IMR-90 (cell line): ENCODE results near the gene PLD5.

Experiments
- BHLHE40 ChIP-seq: fragments of 150-350 bp; IDR thresholded peaks from 2 replicates; pipeline ENCODE4 v1.6.1; 2016; ENCODE audit warnings: mild to moderate bottlenecking, low read depth, low read length
- CEBPB ChIP-seq: IDR thresholded peaks from 2 replicates; pipeline ENCODE4 v1.6.1; 2012; ENCODE audit warnings: low read depth, low read length, improper control_type of control experiment
- CTCF ChIP-seq: conservative IDR thresholded peaks from 2 replicates; pipeline ENCODE4 v1.5.1; 2012; ENCODE audit warnings: mild to moderate bottlenecking, low read depth, low read length, improper control_type of control experiment
- ELK1 ChIP-seq: fragments of 150-350 bp; IDR thresholded peaks from 2 replicates; pipeline ENCODE4 v1.6.1; 2016; ENCODE audit warnings: low read depth, mild to moderate bottlenecking, low read length, moderate library complexity, borderline replicate concordance
- FOS ChIP-seq: fragments of 150-350 bp; IDR thresholded peaks from 2 replicates; pipeline ENCODE4 v1.6.1; 2016; ENCODE audit warnings: low read depth, low read length
- MAZ ChIP-seq: IDR thresholded peaks from 2 replicates; pipeline ENCODE4 v1.6.1; 2012; ENCODE audit warnings: low read depth, mild to moderate bottlenecking, low read length, improper control_type of control experiment, moderate library complexity, borderline replicate concordance
- POLR2A ChIP-seq: IDR thresholded peaks from 2 replicates; pipeline ENCODE4 v1.6.1; 2012; ENCODE audit warnings: mild to moderate bottlenecking, low read depth, low read length
- SMC3 ChIP-seq: fragments of 150-350 bp; IDR thresholded peaks from 2 replicates; pipeline ENCODE4 v1.6.1; 2016; ENCODE audit warnings: low read depth, mild to moderate bottlenecking, antibody characterized with exemption, low read length, moderate library complexity

DNA sequence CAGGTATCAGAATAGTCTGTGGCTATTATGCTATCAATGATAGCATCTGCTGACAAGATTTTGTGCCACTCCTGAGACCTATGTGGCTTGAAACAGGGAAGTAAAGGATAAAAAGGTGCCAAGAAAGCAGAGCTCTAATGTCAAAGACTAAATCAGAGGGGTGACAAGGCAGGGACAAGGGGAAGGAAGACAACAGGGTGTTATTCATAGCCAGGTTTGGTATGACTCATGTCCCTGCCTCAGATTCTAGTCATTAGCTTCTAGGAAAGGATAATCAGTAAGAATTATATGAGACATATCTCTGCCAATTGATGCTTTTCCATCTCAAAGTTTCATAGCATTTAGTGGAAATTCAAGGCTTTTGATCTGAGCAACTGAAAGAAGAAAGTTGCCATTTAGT lies 31.8 kb upstream of the PLD5 start:
- TF ChIP-seq CEBPB (no peak), CTCF (no peak), POLR2A (no peak), SMC3 (no peak), FOS (no peak), MAZ (no peak), ELK1 (no peak), BHLHE40 (no peak)
